B cell (primary cell): ENCODE results near the gene UCKL1. TPM values are rescaled to one million over a fixed set of nuclear protein-coding genes. Genes with fewer than 3 reads are reported as not detected.
A peak's percentile ranks its signal among the peaks of the same experiment; 100 is the strongest.

ENCODE experiments used
- ATAC-seq: fragments of 200-7000 bp; cut with Tn5 transposase; one replicate; pipeline ENCODE4 v1.10.0; 2021; ENCODE audit warnings: low read depth, mild to moderate bottlenecking, moderate number of reproducible peaks, moderate library complexity
- CTCF ChIA-PET: fragments of 350-600 bp; sonication (Branson Sonifier 250); formaldehyde crosslinking; loops from one replicate; lab custom pipeline; 2021; ENCODE audit warnings: antibody characterized with exemption, inconsistent platforms; lab: Charles Lee
- POLR2A ChIA-PET: fragments of 350-600 bp; sonication (Branson Sonifier 250); formaldehyde crosslinking; loops from one replicate; lab custom pipeline; 2021; ENCODE audit warnings: antibody characterized with exemption; lab: Charles Lee
- DNase-seq: peaks from one replicate; pipeline ENCODE4 v3.0.0; 2013
- H2AFZ ChIP-seq: 2 replicates; pipeline ENCODE4 v1.6.1; 2012; ENCODE audit warnings: mild to moderate bottlenecking, low read depth, low read length; ENCODE audit not compliant: insufficient read depth, poor library complexity, severe bottlenecking
- H3K27ac ChIP-seq, 2 donors: 1 replicate in 1 of 2; 2 replicates in 1 of 2; pipeline ENCODE4 v1.5.1; 2012 to 2013; ENCODE audit warnings: low read length in 2 of 2, mild to moderate bottlenecking in 2 of 2, moderate library complexity in 1 of 2
- H3K27me3 ChIP-seq, 4 experiments: fragments of 200-600 bp in 1 of 4; sonication (generic) in 1 of 4; replicated peaks in 1 of 4; 1 replicate in 2 of 4; 2 replicates in 2 of 4; pipeline versions ENCODE4 v1.6.1 to v1.7.0; 2013 to 2016; ENCODE audit warnings: low read length in 3 of 4, mild to moderate bottlenecking in 2 of 4, mixed read lengths in 1 of 4, moderate library complexity in 1 of 4; ENCODE audit not compliant: insufficient read depth in 4 of 4, control insufficient read depth in 3 of 4; ENCODE audit errors: control extremely low read depth in 1 of 4
- H3K36me3 ChIP-seq, 2 experiments: replicated peaks in 1 of 2; 1 replicate in 1 of 2; 2 replicates in 1 of 2; pipeline versions ENCODE4 v1.6.1 to v1.7.1; 2013; ENCODE audit warnings: low read length in 1 of 2; ENCODE audit not compliant: insufficient read depth in 2 of 2, control insufficient read depth in 1 of 2; ENCODE audit errors: control extremely low read depth in 1 of 2, extremely low read depth in 1 of 2
- H3K4me1 ChIP-seq, 2 donors: fragments of 200-600 bp in 1 of 2; sonication (generic) in 1 of 2; 1 replicate in 1 of 2; 2 replicates in 1 of 2; pipeline versions ENCODE4 v1.5.1 to v1.6.1; 2013 to 2017; ENCODE audit warnings: low read length in 2 of 2; ENCODE audit not compliant: control insufficient read depth in 2 of 2, insufficient read depth in 2 of 2
- H3K4me2 ChIP-seq: replicated peaks from 2 replicates; pipeline ENCODE3; 2012; ENCODE audit warnings: mild to moderate bottlenecking, low read depth, low read length; ENCODE audit not compliant: poor library complexity, severe bottlenecking
- H3K4me3 ChIP-seq, 5 experiments: fragments of 200-600 bp in 1 of 5; sonication (generic) in 1 of 5; 1 replicate in 3 of 5; 2 replicates in 2 of 5; pipeline versions ENCODE4 v1.5.1 to v1.7.0; 2011 to 2016; ENCODE audit warnings: low read length in 4 of 5, mild to moderate bottlenecking in 4 of 5, low read depth in 2 of 5, control low read depth in 1 of 5, moderate library complexity in 1 of 5; ENCODE audit not compliant: insufficient read depth in 1 of 5; ENCODE audit errors: control extremely low read depth in 1 of 5, extremely low read depth in 1 of 5
- H3K79me2 ChIP-seq: fragments of 200-600 bp; sonication (generic); one replicate; pipeline ENCODE4 v1.6.0; 2016; ENCODE audit warnings: low read length; ENCODE audit not compliant: control insufficient read depth, insufficient read depth
- H3K9ac ChIP-seq: fragments of 200-600 bp; sonication (generic); 2 replicates; pipeline ENCODE4 v1.6.1; 2017; ENCODE audit warnings: mild to moderate bottlenecking, low read length, moderate library complexity
- H3K9me3 ChIP-seq, 3 donors: one replicate each; pipeline versions ENCODE4 v1.6.1 to v1.7.1; 2013; ENCODE audit warnings: low read length in 2 of 3; ENCODE audit not compliant: control insufficient read depth in 2 of 3, insufficient read depth in 1 of 3; ENCODE audit errors: control extremely low read depth in 1 of 3
- H4K20me1 ChIP-seq: 2 replicates; pipeline ENCODE4 v1.6.0; 2012; ENCODE audit warnings: mild to moderate bottlenecking, low read length; ENCODE audit not compliant: insufficient read depth, control insufficient read depth, poor library complexity, severe bottlenecking
- H3K27ac Mint-ChIP-seq: one replicate; pipeline ENCODE4 v1.8.0; 2021; ENCODE audit warnings: mixed read lengths
- H3K27me3 Mint-ChIP-seq: one replicate; pipeline ENCODE4 v1.8.0; 2021; ENCODE audit warnings: mixed read lengths
- H3K4me1 Mint-ChIP-seq: one replicate; pipeline ENCODE4 v1.8.0; 2021; ENCODE audit warnings: mixed read lengths
- H3K4me3 Mint-ChIP-seq: one replicate; pipeline ENCODE4 v1.8.0; 2021; ENCODE audit warnings: mixed read lengths
- H3K9me3 Mint-ChIP-seq: one replicate; pipeline ENCODE4 v1.8.0; 2022; ENCODE audit warnings: mixed read lengths; ENCODE audit not compliant: insufficient read depth
- CTCF ChIP-seq: fragments of 200-600 bp; IDR thresholded peaks from one replicate; pipeline ENCODE4 v1.8.0; 2022; ENCODE audit warnings: antibody characterized with exemption, mild to moderate bottlenecking
- EZH2 ChIP-seq: IDR thresholded peaks from 2 replicates; pipeline ENCODE4 v1.6.1; 2012; ENCODE audit warnings: borderline replicate concordance, low read depth, mild to moderate bottlenecking, moderate library complexity, low read length; ENCODE audit not compliant: insufficient read depth, poor library complexity, severe bottlenecking
- WGBS: methylation state at CpG from one replicate; pipeline ENCODE4 v1.1.5; 2013; ENCODE audit warnings: missing lambda C conversion rate; ENCODE audit not compliant: insufficient coverage; 5-methylcytosine and 5-hydroxymethylcytosine counted together
- intact Hi-C: fragments of 100-400 bp; cut with micrococcal nuclease; formaldehyde crosslinking; loops from one replicate; pipeline ENCODE4 v1.10.0; 2022
- polyA plus RNA-seq: library from polyadenylated mRNA; depleted of rRNA; stranded (reverse); fragments of >200 nt; gene quantifications from 2 replicates; pipeline ENCODE4 v1.2.3, GENCODE V29; 2012
- total RNA-seq, 2 donors: library from RNA; stranded (reverse); fragments of 120-200 nt in 1 of 2; gene quantifications; 1 replicate in 1 of 2; 2 replicates in 1 of 2; pipeline versions ENCODE4 v1.2.3 to v1.2.4, GENCODE V29; 2013 to 2022

Gene UCKL1
- total and polyA plus RNA-seq, 2 donors (not counting 1 experiment from before 2014, with no cell fraction given) = 106 to 199 TPM

DNA sequence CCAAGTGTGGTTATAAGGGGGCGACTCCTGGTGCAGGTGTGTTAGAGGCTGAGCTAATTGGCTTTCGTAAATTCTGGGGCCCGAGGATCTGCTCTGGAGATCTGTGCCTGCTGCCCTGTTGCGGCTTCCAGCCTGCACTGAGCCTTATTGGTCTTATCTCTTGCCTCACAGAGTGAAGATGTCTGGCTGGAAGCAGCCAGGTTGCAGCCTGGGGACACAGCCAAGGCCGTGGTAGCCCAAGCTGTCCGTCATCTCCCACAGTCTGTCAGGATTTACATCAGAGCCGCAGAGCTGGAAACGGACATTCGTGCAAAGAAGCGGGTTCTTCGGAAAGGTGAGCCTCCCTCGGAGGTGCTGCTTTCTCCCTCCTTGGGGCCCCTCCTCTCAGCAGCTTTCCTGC lies 44.7 kb upstream of the UCKL1 start:
- Mint-ChIP-seq H3K27me3 (no peaks in the 10 kb centered on the region), H3K27ac (no peak overlapping the region), H3K4me3 (no peak overlapping the region), H3K9me3 (no peaks in the 10 kb centered on the region), H3K4me1 (peaks cover 6% of the 10 kb centered on the region)
- CTCF ChIA-PET = no interaction called here
- no peaks in the 10 kb centered on the region for H3K9me3 ChIP-seq
- peaks cover 0 to 6% of the 10 kb centered on the region in 2 donors for H3K4me1 ChIP-seq
- POLR2A ChIA-PET = no interaction called here
- peaks cover 44% of the 10 kb centered on the region for H4K20me1 ChIP-seq
- peaks cover 42% of the 10 kb centered on the region for H3K79me2 ChIP-seq
- 99% methylated on average over 6 of the region's 12 CpGs for WGBS
- intact Hi-C loops = no loop called here
- peaks cover 14 to 79% of the 10 kb centered on the region in 2 experiments for H3K36me3 ChIP-seq
- ATAC-seq = no peak
- H3K27ac ChIP-seq = no peak overlapping the region
- no peak overlapping the region for H2AFZ ChIP-seq
- no peak overlapping the region for H3K9ac ChIP-seq
- DNase-seq = no peak
- H3K4me2 ChIP-seq = no peak overlapping the region
- H3K27me3 ChIP-seq = no peaks in the 10 kb centered on the region
- H3K4me3 ChIP-seq = no peak overlapping the region
- no peak for TF ChIP-seq EZH2
- TF ChIP-seq CTCF = no peak

GRCh38 chr20:63982937-63983336 lies 26.7 kb upstream of the UCKL1 start:
- peak overlapping the region; percentile 67 for H3K27ac Mint-ChIP-seq
- Histone ChIP-seq H3K9ac (no peak overlapping the region), H2AFZ (no peak overlapping the region), H3K4me2 (no peak overlapping the region), H3K27me3 (no peaks in the 10 kb centered on the region), H3K79me2 (peaks cover 39% of the 10 kb centered on the region), H3K36me3 (peaks cover 0 to 42% of the 10 kb centered on the region in 2 experiments), H3K9me3 (no peaks in the 10 kb centered on the region), H3K4me3 (no peak overlapping the region), H3K4me1 (peaks cover 26 to 38% of the 10 kb centered on the region in 2 donors), H4K20me1 (peaks cover 53% of the 10 kb centered on the region), H3K27ac (no peak overlapping the region)
- CTCF ChIA-PET = interaction anchor here (0.6 to 2.5 kb wide), 3 partner anchors 9 to 198 kb away, joined by 3 to 14 read pairs (median 4); no protein-coding TSS in a partner anchor
- H3K27me3 Mint-ChIP-seq = no peaks in the 10 kb centered on the region
- POLR2A ChIA-PET = no interaction called here
- ATAC-seq (no peak), DNase-seq (peak; percentile 7)
- H3K4me3 Mint-ChIP-seq = peak overlapping the region; percentile 67
- H3K4me1 Mint-ChIP-seq = peaks cover 43% of the 10 kb centered on the region
- intact Hi-C loops = loop anchor here (5.0 kb wide), 1 partner anchor 99 kb away; the partner anchor contains the start of genes LKAAEAR1 and OPRL1
- TF ChIP-seq EZH2 (no peak), CTCF (no peak)
- H3K9me3 Mint-ChIP-seq = no peaks in the 10 kb centered on the region
- 97% methylated on average over 14 of the region's 14 CpGs for whole genome bisulfite sequencing
